Panc1 (cell line): ENCODE data around the gene ZCCHC14.

Experiments used
- CTCF ChIP-seq: fragments of 450-650 bp; IDR thresholded peaks from 2 replicates; pipeline ENCODE4 v1.5.1; 2017; ENCODE audit warnings: mild to moderate bottlenecking
- TF ChIP-seq, protein P1 (sequence below), 2 experiments: IDR thresholded peaks; 2 replicates each; pipeline ENCODE4 v1.6.1; 2011 to 2012; ENCODE audit warnings: low read depth in 2 of 2, control low read depth in 1 of 2, low read length in 1 of 2, mild to moderate bottlenecking in 1 of 2, moderate library complexity in 1 of 2; ENCODE audit not compliant: insufficient read depth in 1 of 2

- TF ChIP-seq CTCF, result no peak
- TF ChIP-seq, protein P1, sequence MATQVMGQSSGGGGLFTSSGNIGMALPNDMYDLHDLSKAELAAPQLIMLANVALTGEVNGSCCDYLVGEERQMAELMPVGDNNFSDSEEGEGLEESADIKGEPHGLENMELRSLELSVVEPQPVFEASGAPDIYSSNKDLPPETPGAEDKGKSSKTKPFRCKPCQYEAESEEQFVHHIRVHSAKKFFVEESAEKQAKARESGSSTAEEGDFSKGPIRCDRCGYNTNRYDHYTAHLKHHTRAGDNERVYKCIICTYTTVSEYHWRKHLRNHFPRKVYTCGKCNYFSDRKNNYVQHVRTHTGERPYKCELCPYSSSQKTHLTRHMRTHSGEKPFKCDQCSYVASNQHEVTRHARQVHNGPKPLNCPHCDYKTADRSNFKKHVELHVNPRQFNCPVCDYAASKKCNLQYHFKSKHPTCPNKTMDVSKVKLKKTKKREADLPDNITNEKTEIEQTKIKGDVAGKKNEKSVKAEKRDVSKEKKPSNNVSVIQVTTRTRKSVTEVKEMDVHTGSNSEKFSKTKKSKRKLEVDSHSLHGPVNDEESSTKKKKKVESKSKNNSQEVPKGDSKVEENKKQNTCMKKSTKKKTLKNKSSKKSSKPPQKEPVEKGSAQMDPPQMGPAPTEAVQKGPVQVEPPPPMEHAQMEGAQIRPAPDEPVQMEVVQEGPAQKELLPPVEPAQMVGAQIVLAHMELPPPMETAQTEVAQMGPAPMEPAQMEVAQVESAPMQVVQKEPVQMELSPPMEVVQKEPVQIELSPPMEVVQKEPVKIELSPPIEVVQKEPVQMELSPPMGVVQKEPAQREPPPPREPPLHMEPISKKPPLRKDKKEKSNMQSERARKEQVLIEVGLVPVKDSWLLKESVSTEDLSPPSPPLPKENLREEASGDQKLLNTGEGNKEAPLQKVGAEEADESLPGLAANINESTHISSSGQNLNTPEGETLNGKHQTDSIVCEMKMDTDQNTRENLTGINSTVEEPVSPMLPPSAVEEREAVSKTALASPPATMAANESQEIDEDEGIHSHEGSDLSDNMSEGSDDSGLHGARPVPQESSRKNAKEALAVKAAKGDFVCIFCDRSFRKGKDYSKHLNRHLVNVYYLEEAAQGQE (IDR thresholded peaks at IDR 0.05; ENCODE audit: insufficient read depth in 1 of 2, low read depth in 2 of 2, low read length in 1 of 2), result no peak
Observed at GRCh38 chr16:87363771-87364455, 128.9 kb downstream of the ZCCHC14 start.
